ENCODE data around the gene PTPN4.
A peak's percentile ranks its signal among the peaks of the same experiment; 100 is the strongest.

GRCh38 chr2:119864318-119864717, 104.6 kb downstream of the PTPN4 start:
- TF ChIP-seq CTCF (IDR thresholded peaks at IDR 0.05; ENCODE audit: extremely low read depth in 1 of 2, insufficient read depth in 1 of 2, low read depth in 1 of 2, low read length in 2 of 2) (no peak), POLR2AphosphoS5 (IDR thresholded peaks at IDR 0.05; ENCODE audit: insufficient read depth, low read depth, low read length) (no peak), EZH2 (IDR thresholded peaks at IDR 0.05; ENCODE audit: borderline replicate concordance, low read depth, low read length, severe bottlenecking) (no peak), POLR2A (IDR thresholded peaks at IDR 0.05; ENCODE audit: low read depth, low read length) (no peak), JUN (IDR thresholded peaks at IDR 0.05; ENCODE audit: borderline replicate concordance, insufficient read depth, insufficient read length, low read depth) (peak; percentile 29)
